ENCODE results near the gene SUSD6.

- TF ChIP-seq TAF1 (IDR thresholded peaks at IDR 0.05; ENCODE audit: low read depth, low read length) = no peak
- TF ChIP-seq POLR2AphosphoS5 (IDR thresholded peaks at IDR 0.05; ENCODE audit: low read depth, low read length) = no peak
Observed at GRCh38 chr14:69574263-69574953, 37.0 kb upstream of the SUSD6 start, which contains the start of gene CCDC177.

All from GM12891 (cell line).